Stimulated activated CD4-positive, alpha-beta T cell treated with anti-CD3 and anti-CD28 coated beads, Interleukin-15, amount 100 ng/mL, for 1 hour (primary cell): ENCODE data around the gene KDM2A.
"Not testable (repeated sequence)": the region's sequence is repeated elsewhere in the genome, so short reads cannot be mapped to it uniquely, and the experiment has no call there.

Experiments
- DNase-seq, 2 donors: peaks; one replicate each; pipeline ENCODE4 v3.0.0-alpha.2; 2020; ENCODE audit warnings: low read depth in 1 of 2, low spot score in 1 of 2

The KDM2A gene

DNA sequence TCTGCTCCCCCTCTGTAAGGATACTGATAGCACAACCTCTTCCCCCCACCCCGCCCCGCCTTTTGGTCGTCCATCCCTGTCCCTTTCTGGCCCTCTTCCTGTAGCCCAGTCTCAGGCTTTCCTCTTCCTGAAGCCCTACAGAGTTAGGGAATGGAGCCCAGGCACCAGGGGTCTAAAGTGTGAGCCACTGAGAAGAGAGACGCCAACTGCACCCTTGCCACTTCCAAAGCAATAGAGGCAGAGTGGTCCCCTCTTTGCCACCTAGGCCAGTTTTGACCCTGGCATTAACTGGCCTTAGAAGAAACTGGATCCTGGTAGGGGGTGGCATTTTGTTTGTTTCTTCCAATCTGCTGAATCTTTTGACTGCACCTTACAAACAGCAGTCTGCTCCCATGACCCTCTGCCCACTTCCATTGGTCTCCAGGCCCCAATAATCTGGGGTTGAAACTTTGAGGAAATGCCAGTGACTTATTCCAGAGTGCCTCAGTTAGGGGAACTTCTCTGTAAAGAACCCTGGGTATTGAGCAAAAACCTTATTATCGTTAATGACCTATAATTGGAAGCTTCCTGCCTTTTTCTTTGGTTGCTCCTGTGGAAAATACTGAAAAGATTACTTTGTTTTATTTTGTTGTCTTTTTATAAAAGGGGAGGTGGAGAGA lies 137.5 kb downstream of the KDM2A start:
- DNase-seq, result no peak

DNA sequence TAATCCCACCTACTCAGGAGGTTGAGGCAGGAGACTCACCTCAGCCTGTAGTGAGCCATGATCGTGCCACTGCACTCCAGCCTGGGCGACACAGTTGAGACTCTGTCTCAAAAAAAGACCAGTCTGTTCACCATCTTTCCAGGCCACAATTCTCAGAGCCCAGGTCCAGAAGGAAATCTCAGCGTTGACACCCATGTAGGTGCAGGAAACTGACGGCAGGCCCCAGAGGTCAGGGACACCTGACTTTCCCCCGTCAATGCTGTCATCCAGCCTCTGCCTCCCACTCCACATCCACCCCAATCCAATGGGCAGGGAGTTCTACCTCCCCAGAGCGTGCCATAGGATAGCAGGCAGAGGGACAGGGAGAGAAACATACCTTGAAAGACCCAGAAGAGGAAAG lies 141.3 kb downstream of the KDM2A start:
- no peak for DNase-seq

DNA sequence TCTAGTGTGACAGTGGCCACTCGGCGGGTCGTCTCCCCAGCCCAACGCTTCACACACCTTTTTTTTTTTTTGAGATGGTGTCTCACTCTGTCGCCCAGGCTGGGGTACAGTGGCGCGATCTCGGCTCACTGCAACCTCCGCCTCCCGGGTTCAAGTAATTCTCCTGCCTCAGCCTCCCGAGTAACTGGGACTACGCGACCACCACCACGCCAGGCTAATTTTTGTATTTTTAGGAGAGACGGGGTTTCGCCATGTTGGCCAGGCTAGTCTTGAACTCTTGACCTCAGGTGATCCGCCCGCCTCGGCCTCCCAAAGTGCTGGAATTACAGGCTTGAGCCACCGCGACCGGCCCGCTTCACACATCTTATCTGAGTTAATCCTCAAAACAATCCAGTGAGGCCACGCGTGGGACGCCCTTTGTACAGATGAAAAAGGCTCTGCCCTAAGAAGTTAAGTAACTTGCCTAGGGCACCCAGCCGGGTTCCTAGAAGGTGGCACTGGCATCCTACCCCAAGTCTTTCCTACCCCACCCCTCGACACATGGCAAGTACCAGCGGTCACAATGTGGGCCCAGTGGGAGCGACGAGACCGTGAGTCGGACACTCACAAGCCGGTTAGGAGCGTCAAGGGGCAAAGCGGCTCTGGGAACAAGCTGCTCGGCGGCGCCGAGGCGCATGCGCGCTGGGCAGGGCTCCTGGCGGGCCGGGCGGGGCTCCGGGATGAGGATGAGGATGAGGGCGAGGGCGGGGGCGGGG lies 142.0 kb downstream of the KDM2A start:
- DNase-seq, result not testable (repeated sequence)

DNA sequence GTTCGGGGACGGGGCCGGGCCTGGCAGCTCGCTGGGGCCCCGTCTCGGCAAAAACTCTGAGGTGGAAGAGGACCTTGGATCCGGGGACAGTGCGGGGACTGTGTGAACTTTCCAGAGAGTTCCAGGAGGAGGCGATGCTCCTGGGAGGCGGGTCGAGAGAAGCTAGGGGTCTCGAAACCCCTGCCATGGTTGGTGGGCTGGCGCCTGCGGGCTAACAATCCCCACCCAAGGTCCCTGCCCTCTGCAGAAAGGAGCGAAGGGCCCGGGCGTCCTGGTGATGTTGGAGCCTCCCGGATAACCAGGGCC lies 142.5 kb downstream of the KDM2A start:
- no peak for DNase-seq

DNA sequence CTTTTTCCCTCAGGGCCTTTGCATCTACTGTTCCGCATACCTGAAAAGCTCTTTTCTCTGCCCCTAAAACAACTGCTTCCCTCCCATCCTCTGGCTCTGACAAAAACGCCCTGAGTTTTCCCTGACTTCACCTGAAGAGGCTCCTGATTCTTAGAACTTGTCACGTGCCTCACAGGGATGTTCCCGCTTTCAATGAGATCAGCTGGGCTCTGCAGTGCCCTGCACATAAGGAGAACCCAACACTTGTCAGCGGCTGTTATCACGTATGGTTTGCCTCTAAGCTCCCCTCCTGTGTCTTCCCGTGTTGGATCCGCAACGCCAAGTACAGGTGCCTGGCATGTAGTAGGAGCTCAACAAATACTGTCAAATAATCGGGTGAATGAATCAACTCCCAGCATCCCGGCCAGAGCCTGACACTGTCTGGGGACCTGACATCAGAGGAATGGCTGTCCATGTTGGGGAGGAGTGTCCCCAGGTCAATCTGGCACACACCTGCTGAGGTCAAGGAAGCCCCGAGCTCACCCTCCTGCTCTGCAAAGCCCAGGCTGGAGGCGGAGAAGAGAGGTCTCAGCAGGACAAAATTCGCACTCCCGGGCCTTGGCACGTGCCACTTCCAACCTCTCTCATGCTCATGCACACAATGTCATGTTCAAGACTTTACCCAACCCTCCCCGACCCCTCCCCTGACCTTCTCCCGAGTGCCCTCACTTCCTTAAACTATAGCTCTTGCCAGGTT lies 143.1 kb downstream of the KDM2A start:
- no peak for DNase-seq

DNA sequence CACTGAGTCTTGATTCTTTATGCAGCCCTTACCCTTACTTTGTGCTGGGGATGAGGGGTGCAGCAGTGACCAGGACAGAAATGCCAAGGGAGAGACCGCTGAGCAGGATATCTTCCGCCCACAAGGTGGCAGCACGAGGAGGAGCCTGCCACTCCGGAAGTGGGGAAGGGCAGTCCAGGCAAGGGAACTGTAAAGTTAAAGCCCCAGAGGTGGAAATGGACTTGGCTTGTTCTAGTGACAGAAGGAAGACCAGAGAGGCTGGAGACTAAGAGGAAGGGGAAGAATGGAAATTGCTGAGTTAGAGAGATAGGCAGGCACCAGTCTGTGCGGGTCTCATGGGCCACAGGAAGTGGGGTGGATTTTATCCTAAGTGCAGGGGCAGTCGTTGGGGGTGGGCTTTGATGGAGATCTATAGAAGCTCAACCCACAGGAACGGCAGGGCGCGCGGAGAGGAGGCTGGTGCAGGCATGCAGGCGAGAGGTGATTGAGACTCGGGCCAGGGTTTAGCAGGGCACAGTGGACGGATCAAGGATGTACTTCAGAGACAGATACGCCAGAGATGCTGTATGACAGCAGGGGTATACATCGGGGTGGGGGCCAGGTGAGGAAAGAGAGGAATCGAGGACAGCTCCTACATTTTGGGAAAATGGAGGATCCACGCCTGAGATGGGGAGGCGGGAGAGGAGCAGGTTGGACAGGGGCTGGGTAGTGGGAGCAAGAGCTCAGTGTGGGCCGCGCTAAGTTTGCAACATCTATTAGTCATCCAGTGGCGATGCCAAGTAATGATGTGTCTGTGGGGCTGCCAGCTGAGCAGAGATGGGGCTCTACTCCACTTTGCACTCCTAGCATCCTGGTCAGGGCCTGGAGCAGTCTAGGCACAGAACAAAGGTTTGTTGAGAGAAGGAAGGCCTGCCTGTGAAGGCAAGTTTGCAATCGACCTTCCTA lies 143.9 kb downstream of the KDM2A start:
- DNase-seq, result peak in 1 of 2 donors; percentile 56

DNA sequence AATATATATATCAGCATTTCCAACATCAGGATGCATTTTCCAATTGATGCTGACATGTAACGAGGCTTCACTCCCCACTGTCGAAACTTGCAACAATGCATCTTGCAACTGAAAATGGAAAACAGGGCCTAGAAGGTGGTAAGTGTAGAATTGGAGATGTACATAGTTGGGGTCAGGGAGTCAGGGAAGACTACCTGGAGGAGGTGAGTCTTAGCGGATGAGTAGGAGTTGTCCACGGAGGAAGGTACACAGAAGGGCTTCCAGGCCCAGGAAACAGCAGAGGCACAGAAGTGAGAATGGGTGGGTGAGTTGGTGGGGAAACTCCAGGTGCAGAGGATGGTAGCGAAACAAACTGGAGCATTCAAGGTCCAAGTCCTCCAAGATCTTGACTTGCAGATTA lies 145.2 kb downstream of the KDM2A start:
- DNase-seq, result no peak

DNA sequence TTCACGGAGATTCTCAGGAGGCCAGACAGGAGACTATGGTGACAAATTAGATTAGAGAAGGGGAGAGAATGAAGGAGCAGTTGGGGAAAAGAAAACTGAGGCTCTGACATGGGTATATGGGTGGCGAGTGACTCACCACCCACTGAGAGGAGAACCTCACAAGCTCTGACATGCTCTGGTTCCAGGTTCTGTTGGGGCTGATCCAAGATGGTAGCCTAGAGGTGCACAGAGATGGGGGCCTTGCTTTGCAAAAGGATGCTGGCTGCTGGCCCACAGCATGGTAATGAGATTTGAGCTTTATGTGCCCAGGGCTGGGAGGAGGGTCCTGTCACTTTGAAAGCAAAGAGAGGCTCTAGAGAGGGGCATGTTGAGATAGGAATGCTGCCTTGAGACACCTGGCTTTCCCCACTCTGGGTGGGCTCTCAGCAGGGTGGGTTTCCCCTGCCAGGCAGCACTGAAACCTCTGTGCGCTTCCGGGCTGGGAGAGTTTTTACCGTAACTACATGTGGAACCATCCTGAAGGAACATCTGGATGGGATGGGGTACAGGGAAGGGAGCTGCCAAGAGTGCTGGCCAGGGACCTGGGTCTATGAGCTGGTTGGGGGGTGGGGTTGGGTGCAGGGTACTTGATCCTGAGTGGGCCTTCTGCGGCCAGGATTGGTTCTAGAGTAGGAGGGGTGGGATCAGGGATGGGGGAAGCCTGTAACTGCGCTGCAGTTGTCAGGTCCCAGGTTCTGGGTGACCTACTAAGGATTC lies 146.0 kb downstream of the KDM2A start:
- DNase-seq, result no peak

DNA sequence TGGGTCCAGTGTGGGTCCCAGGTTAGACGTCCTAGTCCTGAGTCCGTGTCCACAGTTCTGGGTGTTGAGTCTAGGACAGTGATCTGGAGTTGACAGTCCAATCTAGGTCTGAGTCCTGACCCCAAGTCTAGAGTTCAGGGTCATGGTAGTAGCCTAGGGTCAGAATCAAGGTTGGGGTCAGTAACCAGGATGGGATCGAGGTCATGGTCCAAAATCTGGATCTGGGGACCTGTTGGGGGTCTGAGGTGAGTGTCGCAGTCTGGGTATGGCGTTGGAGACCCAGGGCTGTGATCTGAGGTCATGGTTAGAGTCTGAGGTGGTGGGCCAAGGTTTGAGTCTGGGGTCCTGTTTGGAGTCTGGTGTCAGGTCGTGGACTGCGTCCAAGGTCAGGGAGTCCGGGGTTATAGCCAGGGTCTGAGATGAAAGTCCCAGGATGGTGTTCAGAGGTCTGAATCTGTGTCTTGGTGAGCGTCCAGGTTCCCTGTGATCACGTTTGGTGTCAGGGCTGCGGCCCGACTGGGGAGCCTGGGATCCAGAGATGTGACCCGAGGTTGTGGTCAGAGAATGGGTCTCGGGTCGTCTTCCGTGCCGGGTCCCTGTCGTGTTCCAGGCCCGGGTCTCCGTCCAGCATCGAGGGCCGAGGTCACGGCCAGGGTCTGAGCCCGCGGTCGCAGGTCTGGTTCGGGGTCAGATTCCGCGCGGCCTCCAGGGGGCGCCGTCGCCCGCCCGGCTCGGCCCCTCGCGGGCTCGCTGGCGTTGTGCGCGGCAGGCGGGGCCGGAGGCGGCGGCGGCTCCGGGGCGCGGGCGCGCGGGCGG lies 146.8 kb downstream of the KDM2A start:
- DNase-seq, result peak; percentile 64 to 74

DNA sequence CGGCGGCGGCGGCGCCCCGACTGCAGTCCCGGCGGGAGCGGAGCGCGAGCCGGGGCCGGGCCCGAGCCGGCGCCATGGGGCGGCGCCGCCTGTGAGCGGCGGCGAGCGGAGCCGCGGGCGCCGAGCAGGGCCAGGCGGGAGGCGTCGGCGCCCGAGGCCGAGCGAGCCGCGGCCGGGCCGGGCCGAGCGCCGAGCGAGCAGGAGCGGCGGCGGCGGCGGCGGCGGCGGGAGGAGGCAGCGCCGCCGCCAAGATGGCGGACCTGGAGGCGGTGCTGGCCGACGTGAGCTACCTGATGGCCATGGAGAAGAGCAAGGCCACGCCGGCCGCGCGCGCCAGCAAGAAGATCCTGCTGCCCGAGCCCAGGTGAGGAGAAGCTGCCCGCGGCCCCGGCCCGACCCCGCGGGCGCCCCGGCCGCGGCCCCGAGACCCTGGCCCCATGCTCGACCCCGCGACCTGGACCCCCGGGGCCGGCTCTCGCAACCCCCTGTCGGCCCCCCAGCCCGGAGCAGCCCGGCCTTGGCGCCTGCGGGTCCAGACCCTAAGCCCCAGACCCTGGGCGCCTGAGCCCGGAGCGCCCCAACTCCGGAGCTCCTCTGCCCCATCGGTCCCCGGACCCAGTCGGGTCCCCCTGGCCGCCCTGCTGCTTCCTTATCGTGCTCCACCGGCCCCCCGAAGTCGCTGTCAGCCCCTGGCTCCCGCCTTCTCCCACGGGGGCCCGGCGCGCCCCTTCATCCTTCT lies 147.6 kb downstream of the KDM2A start, which contains the start of gene GRK2:
GRK2 (plus strand) TSS at position 25 of the 739 bp plus-strand sequence; CDS start at position 252, 227 bp downstream.
- DNase-seq, result no peak

DNA sequence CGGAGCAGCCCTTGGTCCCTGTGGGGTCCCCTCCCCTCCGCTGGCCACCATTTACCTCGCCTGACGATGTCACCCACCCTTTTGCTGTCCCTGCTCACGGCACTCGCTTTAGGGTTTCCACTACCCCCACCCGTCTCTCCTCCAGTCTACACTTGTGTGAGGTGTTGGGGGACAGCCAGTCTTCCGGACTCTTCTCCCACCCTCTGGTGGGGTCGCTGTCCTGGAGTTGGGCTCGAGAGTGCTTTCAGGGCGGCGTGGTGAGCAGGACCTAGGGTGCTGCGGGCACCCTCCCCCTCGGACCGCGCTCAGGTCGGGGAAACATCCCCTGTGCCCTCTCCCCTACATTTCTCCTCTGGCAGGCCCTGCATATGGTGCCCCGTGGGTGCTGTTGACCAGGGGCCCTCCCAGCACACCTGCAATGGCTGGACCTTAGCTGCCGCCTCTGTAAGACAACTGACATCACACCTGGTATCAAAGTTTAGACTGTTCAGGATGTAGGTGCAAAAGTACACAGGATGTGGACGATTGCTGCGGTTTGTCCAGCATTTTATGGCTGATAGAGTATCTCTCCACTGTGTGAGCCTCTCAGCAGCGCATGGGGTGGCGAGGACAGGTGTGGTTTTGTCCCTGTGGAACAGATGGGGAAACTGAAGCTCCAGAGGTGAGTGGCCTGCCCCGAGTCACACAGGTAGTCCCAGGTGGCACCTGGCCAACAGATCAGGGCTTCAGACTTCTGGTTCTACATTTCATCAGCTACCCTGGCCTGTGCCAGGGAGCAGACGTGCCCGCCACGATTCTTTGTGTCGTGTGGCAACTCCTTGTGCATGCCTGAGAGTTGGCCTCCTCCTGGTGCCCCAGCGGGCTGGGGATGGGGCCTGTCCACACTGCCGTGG lies 148.4 kb downstream of the KDM2A start:
- DNase-seq, result no peak

DNA sequence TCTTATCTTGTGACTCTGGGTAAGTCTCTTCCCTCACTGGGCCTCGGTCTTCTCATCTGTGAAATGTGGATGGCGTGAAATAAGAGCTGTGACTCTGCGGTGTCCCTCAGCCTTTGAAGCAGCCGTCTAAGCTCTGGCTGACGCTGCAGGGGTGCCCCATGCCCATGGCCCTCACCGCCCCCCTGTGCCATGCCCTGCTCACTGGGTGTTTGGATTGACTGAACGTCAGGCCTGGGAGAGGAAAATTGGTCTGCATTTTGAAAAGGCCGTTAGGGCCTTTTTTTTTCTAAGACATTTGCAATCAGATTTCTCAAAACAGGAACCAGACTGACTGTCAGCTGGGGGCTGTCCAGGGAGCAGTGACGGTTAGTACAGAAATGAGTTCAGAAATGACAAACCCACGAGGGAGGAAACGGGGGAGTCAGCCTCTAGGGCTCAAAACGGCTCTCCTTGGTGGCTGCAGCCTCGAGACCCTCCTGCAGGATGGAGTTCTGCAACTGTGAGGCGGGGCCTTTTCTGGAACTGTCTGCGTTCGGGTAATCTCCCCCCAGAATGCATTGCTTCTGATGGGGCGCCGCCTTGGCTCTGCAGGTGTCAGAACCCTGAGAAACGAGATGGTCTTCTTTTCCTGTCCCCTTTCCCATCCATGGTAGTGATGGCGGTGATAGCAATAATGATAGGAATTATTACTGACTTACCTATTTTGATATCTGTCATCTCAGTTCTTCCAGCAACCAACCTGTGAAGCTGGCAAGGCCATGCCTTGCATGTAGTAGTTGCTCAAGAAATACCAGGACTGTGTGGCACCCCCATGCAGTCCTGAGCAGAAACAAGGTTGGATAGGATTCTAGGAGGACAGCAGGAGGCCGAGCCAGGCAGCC lies 149.3 kb downstream of the KDM2A start:
- DNase-seq, result no peak

DNA sequence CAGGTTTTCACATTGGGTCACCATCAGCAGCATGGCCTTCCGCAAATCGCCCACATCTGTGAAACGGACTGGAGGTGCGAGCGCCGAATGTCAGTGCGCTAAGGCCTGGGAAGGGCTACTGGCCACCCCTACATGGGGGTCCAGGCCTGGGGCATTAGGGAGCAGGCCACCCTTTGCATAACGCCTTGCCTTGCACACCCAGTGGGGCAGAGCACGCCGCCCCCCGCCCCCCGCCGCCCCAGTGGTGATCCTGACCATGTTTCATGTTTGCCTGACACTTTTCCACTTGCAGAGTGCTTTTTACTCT lies 149.9 kb downstream of the KDM2A start:
- no peak for DNase-seq

DNA sequence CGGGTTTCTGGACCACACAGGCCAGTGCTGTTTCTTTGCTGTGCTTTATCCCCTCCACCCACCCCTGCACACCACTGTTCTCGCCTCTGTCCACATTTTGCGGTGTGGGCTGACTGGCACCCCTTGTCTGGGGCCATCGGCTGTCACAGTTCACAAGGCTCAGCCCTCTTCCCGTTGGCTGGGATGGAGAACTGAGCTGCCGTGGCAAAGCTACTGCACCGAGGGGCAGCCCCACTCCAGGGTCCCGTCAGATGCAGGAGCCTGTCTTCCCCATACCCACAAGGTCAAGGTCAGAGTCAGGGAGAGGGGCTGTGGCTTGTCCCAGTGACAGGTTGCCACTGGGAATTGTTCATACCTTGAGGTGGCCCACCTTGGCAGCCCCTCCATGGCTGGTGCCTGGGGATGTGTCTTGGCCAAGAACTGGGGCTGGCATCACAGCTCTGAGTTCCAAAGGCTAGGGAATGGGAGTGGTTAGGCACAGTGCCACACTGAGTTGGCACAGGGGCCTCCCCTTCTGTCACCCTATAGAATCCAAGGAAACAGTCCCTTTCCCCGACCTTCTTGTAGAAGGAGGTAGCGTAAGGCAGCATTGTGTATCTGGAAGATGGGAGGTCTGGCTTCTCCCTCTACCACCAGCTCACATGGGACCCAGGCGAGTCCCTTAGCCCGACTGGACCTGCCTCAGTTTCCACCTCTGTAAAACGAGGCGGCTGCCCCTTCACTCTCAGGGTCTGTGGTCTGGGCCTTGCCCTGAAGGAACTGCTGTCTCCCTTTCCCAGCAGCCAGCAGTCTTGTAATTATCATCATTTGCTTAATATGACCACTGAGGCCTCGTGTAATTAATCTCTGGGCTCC lies 150.6 kb downstream of the KDM2A start:
- no peak for DNase-seq

DNA sequence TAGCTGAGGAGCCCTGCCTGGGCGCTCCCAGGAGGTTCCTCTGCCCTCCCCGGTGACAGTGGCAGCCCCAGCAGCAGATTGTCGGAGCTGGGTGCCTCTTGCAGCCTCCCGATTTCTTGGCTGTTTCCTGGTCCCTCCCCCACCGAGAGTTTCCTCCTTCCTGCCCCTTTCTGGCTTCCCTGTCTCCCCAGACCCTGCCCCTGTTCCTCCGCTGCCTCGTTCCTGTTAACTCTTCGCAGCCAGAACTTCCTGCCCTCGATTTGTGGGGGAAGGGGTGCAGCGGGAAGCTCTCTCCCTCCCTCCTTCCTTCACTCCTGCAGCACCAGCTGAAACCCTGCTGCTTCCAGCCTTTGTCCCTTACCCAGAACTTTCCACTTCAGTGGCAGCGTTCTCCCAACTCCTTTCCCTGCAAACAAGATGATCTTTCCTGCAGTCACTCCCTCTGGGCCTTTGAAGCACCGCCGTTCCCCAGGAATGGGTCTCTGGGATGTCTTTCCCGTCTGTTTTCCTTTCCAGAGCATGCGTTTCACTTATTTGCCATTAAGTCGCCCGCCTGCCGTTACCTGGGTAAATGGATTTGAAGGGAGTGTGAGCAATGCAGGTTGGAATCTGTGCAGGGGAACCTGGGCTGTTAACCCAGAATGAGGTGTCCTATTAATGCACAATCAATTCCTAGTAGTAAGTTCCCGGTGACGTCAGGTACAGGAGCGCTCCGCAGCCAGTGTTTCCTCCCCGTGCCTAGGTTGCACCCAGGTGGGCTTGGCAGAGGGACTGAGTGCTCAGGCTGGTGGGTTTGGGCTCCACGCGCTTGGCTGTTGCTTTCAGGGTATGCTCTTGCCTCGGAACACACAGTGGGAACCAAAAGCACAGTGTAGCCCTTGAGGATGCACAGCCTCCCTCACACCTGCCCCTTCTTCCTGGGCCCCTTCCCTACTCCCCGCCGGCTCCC lies 151.5 kb downstream of the KDM2A start:
- no peak for DNase-seq
